ENCODE results near the gene PUM2. TPM values are rescaled to one million over a fixed set of nuclear protein-coding genes. Genes with fewer than 3 reads are reported as not detected.

Gene PUM2
- total and polyA plus RNA-seq, 9 donors, result 40.5 to 69.6 (median 55.2) TPM

Other genes with a start within 250 kb of the PUM2 start
- 8.4 TPM for gene SDC1, start 125.7 kb downstream of the PUM2 start, total RNA-seq
- 10 to 100 TPM in 7 of 8 donors, 1 to 10 TPM in 1; 6.3 to 37.9 (median 15.1) TPM for gene SDC1, start 125.7 kb downstream of the PUM2 start, polyA plus RNA-seq (ENCODE audit: insufficient read depth in 1 of 8, insufficient read length in 8 of 8, low replicate concordance in 1 of 8)
- gene RHOB, start 96.2 kb upstream of the PUM2 start, total RNA-seq, result 148 TPM
- 100 to 1,000 TPM in 7 of 8 donors, 10 to 100 TPM in 1; 90.9 to 174 (median 133) TPM for gene RHOB, start 96.2 kb upstream of the PUM2 start, polyA plus RNA-seq (ENCODE audit: insufficient read depth in 1 of 8, insufficient read length in 8 of 8, low replicate concordance in 1 of 8)